NOMO-1 (cell line): ENCODE measurements around the gene NTRK3.

Experiments used
- DNase-seq, 2 experiments: peaks; one replicate each; lab custom pipeline; 2025; ENCODE audit not compliant: unreplicated experiment in 2 of 2; lab: John Stamatoyannopoulos, UW

The NTRK3 gene

GRCh38 chr15:87955284-87955909, 301.1 kb downstream of the NTRK3 start:
- no peak for DNase-seq

GRCh38 chr15:87954793-87955192, 301.7 kb downstream of the NTRK3 start:
- no peak for DNase-seq

- DNase-seq, result no peak
Observed at GRCh38 chr15:87952736-87953287, 303.7 kb downstream of the NTRK3 start.

- DNase-seq, result no peak
Observed at GRCh38 chr15:87949575-87950223, 306.8 kb downstream of the NTRK3 start.

- no peak for DNase-seq
Observed at GRCh38 chr15:87949151-87949574, 307.4 kb downstream of the NTRK3 start.

- no peak for DNase-seq
Observed at GRCh38 chr15:87947560-87947959, 309.0 kb downstream of the NTRK3 start.

GRCh38 chr15:87945246-87945645, 311.3 kb downstream of the NTRK3 start:
- no peak for DNase-seq

GRCh38 chr15:87944691-87945090, 311.8 kb downstream of the NTRK3 start:
- DNase-seq, result no peak

GRCh38 chr15:87944050-87944449, 312.5 kb downstream of the NTRK3 start:
- DNase-seq, result no peak

- DNase-seq, result no peak
Observed at GRCh38 chr15:87943626-87944025, 312.9 kb downstream of the NTRK3 start.

GRCh38 chr15:87942316-87942715, 314.2 kb downstream of the NTRK3 start:
- no peak for DNase-seq

- no peak for DNase-seq
Observed at GRCh38 chr15:87941606-87942005, 314.9 kb downstream of the NTRK3 start.

GRCh38 chr15:87940768-87941167, 315.8 kb downstream of the NTRK3 start:
- DNase-seq, result no peak

GRCh38 chr15:87939848-87940457, 316.6 kb downstream of the NTRK3 start:
- DNase-seq, result no peak

GRCh38 chr15:87938031-87938430, 318.5 kb downstream of the NTRK3 start:
- no peak for DNase-seq

GRCh38 chr15:87935583-87935982, 321.0 kb downstream of the NTRK3 start:
- DNase-seq, result no peak

GRCh38 chr15:87931584-87931983, 325.0 kb downstream of the NTRK3 start:
- no peak for DNase-seq

GRCh38 chr15:87930457-87930856, 326.1 kb downstream of the NTRK3 start:
- DNase-seq, result no peak

GRCh38 chr15:87929841-87930240, 326.7 kb downstream of the NTRK3 start:
- no peak for DNase-seq

GRCh38 chr15:87924433-87924832, 332.1 kb downstream of the NTRK3 start:
- no peak for DNase-seq

- no peak for DNase-seq
Observed at GRCh38 chr15:87919064-87919463, 337.5 kb downstream of the NTRK3 start.

GRCh38 chr15:87917480-87917879, 339.1 kb downstream of the NTRK3 start:
- no peak for DNase-seq
